ENCODE results near the gene FAM216A. TPM values are rescaled to one million over a fixed set of nuclear protein-coding genes. Genes with fewer than 3 reads are reported as not detected.
"Not testable (repeated sequence)": the region's sequence is repeated elsewhere in the genome, so short reads cannot be mapped to it uniquely, and the experiment has no call there.

FAM216A gene
- total and polyA plus RNA-seq, 12 donors = 5.0 to 20.0 (median 9.6) TPM

DNA sequence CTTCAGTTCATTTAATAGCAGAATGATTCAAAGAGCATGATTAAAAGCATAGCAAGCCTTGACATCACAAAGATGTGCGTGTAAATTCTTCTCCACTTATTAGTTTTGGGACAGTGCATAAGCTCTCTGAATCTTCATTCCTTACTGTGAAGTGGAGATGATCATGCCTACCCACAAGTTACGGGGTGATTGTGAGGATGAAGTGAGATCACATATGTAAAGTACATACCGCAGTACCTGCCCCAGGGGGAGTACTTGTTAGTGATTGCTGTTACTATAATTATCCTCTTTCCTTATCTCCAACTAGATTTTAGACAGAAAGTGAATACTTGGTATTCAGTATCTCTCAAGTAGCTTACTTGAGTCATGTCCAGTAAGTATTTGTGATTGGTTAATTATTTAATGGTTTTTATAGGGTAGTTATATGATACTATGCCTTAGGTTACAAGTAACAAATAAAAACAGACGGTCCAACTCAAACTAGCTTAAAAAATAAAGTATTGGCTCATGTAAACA is 39.5 kb downstream of the FAM216A start:
- TF ChIP-seq CTCF (IDR thresholded peaks at IDR 0.05) (no peak), POLR2A (IDR thresholded peaks at IDR 0.05) (no peak)
- no peak for DNase-seq
- Histone ChIP-seq H3K27me3 (no peaks in the 10 kb centered on the region), H3K4me1 (replicated peaks in 1 of 2) (peaks cover 0 to 4% of the 10 kb centered on the region in 2 donors), H3K9me3 (replicated peaks in 1 of 3) (no peaks in the 10 kb centered on the region), H3K4me3 (no peak overlapping the region), H3K36me3 (replicated peaks in 1 of 2) (no peaks in the 10 kb centered on the region), H3K27ac (no peak overlapping the region)
- WGBS, 4 donors = 81 to 85% (median 84%) methylated on average over 4 of the region's 4 CpGs
- intact Hi-C loops (cut with DNase I) = no loop called here

GRCh38 chr12:110513842-110514241 is 45.2 kb downstream of the FAM216A start:
- 65 to 75% (median 72%) methylated on average over 6 of the region's 6 CpGs for WGBS, 4 donors
- DNase-seq = no peak
- H3K27ac ChIP-seq = no peak overlapping the region
- no peak overlapping the region for H3K4me3 ChIP-seq
- H3K36me3 ChIP-seq (replicated peaks in 1 of 2) = no peaks in the 10 kb centered on the region
- H3K27me3 ChIP-seq = no peaks in the 10 kb centered on the region
- H3K4me1 ChIP-seq (replicated peaks in 1 of 2) = peaks cover 0 to 4% of the 10 kb centered on the region in 2 donors
- no peak for TF ChIP-seq CTCF (IDR thresholded peaks at IDR 0.05)
- no peak for TF ChIP-seq POLR2A (IDR thresholded peaks at IDR 0.05)
- no peaks in the 10 kb centered on the region for H3K9me3 ChIP-seq (replicated peaks in 1 of 3)
- intact Hi-C loops (cut with DNase I) = loop anchor here in 1 of 2 donors (5.0 kb wide), 1 partner anchor 83 kb away; no protein-coding TSS in a partner anchor

DNA sequence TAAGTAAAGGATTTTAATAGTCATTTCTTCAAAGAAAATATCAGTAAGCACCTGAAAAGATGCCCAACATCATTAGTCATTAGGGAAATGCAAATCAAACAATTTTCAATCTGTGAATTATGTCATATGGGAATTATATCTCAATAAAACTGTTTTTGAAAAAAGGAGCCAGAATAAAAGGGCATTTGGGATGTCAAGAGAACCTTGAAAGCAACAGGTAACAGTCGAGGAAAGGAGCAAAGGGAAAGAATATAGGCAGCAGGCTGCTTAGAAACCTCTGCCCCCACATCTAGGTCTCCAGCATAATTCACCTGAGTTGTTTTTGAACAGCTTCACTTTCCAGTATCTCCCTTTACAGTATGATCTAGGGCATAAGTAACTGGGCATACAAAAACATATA is 45.7 kb downstream of the FAM216A start:
- H3K9me3 ChIP-seq (replicated peaks in 1 of 3) = no peaks in the 10 kb centered on the region
- WGBS, 4 donors = 52 to 79% (median 64%) methylated on average over 1 of the region's 1 CpG

GRCh38 chr12:110516995-110517394 is 48.4 kb downstream of the FAM216A start:
- Histone ChIP-seq H3K4me1 (replicated peaks in 1 of 2) (peaks cover 0 to 4% of the 10 kb centered on the region in 2 donors), H3K36me3 (replicated peaks in 1 of 2) (no peaks in the 10 kb centered on the region), H3K9me3 (replicated peaks in 1 of 3) (no peaks in the 10 kb centered on the region), H3K27ac (no peak overlapping the region), H3K27me3 (no peaks in the 10 kb centered on the region), H3K4me3 (no peak overlapping the region)
- TF ChIP-seq POLR2A (IDR thresholded peaks at IDR 0.05) (no peak), CTCF (IDR thresholded peaks at IDR 0.05) (no peak)
- DNase-seq = no peak
- intact Hi-C loops (cut with DNase I) = loop anchor here in 1 of 2 donors (2.0 kb wide), 1 partner anchor 80 kb away; no protein-coding TSS in a partner anchor
- 67 to 82% (median 74%) methylated on average over 3 of the region's 3 CpGs for WGBS, 4 donors

More for the DNA sequence above, 45.7 kb downstream of the FAM216A start:
- H3K4me3 ChIP-seq = no peak overlapping the region
- DNase-seq = no peak
- peaks cover 0 to 4% of the 10 kb centered on the region in 2 donors for H3K4me1 ChIP-seq (replicated peaks in 1 of 2)
- H3K27ac ChIP-seq = no peak overlapping the region
- no peaks in the 10 kb centered on the region for H3K27me3 ChIP-seq
- TF ChIP-seq CTCF (IDR thresholded peaks at IDR 0.05) (no peak), POLR2A (IDR thresholded peaks at IDR 0.05) (no peak)
- H3K36me3 ChIP-seq (replicated peaks in 1 of 2) = no peaks in the 10 kb centered on the region
- intact Hi-C loops (cut with DNase I) = loop anchor here in 1 of 2 donors (5.0 kb wide), 1 partner anchor 83 kb away; no protein-coding TSS in a partner anchor

- DNase-seq; H3K27ac ChIP-seq; intact Hi-C loops (cut with DNase I); H3K36me3 ChIP-seq (replicated peaks in 1 of 2); H3K4me3 ChIP-seq; H3K9me3 ChIP-seq (replicated peaks in 1 of 3); H3K4me1 ChIP-seq (replicated peaks in 1 of 2); H3K27me3 ChIP-seq: not testable (repeated sequence)
- WGBS, 4 donors = 82 to 92% (median 89%) methylated on average over 8 of the region's 8 CpGs
Measured at GRCh38 chr12:110518014-110518413, 49.4 kb downstream of the FAM216A start.

DNA sequence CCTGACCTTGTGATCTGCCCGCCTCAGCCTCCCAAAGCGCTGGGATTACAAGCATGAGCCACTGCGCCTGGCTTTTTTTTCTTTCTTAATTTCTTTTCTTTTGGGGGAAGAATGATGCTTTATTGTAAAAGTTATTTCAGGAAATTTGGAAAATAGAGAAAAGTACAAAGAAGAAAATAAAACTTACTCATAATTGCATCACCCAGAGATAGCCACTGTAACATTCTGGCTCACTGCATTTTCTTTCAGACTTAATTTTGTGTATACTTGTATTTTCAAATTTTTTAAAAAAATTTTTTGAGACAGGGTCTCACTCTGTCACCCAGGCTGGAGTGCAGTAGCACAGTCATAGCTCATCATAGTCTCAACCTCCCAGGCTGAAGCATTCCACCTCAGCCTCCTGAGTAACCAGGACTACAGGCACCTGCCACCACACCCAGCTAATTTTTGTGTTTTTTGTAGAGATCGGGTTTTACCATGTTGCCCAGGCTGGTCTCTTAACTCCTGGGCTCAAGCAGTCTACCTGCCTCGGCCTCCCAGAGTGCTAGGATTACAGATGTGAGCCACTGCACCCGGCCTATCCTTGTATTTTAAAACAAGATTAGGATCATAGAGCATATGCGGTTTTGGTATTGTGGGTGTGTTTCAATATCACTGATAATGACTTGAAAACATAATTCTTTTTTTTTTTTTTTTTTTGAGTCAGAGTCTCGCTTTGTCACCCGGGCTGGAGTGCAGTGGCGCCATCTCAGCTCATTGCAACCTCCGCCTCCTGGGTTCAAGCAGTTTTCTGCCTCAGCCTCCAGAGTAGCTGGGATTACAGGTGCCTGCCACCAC is 52.4 kb downstream of the FAM216A start:
- intact Hi-C loops (cut with DNase I); H3K36me3 ChIP-seq (replicated peaks in 1 of 2); H3K27me3 ChIP-seq; H3K4me3 ChIP-seq; H3K27ac ChIP-seq; DNase-seq; H3K4me1 ChIP-seq (replicated peaks in 1 of 2); H3K9me3 ChIP-seq (replicated peaks in 1 of 3): not testable (repeated sequence)
- 91 to 94% (median 91%) methylated on average over 10 to 11 of the region's 11 CpGs for WGBS, 4 donors

Data from adrenal gland (tissue), 12 donors.